ENCODE measurements around the gene MINAR2.

The MINAR2 gene, protein sequence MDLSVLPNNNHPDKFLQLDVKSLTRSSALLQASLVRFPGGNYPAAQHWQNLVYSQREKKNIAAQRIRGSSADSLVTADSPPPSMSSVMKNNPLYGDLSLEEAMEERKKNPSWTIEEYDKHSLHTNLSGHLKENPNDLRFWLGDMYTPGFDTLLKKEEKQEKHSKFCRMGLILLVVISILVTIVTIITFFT

DNA sequence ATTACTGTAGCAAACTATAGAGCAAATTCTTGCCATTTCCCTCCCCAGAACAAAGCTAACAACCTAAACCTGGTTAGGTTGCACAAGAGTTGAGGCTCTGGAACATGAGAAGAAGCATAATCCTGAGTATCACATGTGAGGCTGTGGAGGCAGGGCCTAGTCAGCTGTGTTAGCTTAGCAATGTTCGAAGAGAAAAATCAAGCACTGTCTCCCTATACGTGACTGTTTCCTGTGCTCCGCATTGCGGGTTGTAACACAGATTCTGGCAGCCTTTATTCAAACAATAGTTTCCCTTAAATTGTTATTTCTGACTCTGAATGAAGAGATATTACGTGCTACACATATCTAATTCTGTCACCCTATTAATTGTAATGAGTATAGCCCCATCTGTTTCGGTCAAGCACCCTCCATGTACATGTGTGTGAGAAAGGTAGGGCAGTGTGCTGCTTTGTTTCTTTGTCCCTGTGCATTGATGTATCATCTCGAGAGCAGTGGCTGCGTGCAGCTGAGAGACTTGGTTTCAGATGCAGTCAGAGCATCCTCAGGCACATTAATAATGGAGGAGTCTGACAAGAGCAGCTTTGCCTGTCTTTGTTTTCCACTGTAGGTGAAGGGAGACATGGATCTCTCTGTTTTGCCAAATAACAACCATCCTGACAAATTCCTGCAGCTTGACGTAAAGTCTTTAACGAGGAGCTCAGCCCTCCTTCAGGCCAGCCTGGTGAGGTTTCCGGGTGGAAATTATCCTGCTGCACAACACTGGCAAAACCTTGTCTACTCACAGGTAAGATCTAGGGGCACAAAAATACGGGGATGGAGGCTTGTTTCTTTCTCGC lies at the start of gene MINAR2:
MINAR2 (plus strand) TSS at position 523 of the 836 bp plus-strand sequence; CDS start at position 620, 97 bp downstream.
- no peak for DNase-seq (ENCODE audit: low read depth)

DNA sequence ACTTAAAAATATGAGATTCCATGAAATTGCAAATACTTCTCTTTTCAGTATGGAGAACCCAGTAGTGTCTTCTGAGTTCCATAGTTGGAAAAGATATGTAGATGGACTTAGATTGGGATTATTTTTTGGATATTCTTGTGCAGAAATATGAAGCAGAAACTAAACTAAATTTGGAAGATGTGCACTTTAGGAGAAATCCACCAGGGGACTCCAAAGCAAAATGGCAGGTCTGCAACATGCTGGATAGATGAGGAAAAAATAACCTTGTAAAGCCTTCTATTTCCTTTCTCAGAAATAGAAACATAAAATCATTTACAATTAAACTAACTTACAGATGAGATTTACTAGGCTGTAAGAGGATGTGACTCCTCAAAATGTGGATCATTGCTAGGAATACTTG lies 49.2 kb upstream of the MINAR2 start:
- DNase-seq (ENCODE audit: low read depth), result peak; percentile 6

DNA sequence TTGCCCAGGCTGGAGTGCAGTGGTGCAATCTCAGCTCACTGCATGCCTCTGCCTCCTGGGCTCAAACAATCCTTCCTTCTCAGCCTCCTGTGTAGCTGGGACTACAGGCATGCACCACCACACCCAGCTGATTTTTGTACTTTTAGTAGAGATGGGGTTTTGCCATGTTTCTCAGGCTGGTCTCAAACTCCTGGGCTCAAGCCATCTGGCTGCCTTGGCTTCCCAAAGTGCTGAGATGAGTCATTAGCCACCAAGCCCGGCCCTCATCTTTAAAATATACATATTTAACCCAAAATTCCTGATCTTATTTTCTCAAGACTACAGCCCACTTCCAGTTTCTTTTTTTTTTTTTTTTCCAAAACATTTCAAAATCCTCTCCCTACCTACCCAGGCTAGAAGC lies 31.7 kb upstream of the MINAR2 start:
- no peak for DNase-seq (ENCODE audit: low read depth)

DNA sequence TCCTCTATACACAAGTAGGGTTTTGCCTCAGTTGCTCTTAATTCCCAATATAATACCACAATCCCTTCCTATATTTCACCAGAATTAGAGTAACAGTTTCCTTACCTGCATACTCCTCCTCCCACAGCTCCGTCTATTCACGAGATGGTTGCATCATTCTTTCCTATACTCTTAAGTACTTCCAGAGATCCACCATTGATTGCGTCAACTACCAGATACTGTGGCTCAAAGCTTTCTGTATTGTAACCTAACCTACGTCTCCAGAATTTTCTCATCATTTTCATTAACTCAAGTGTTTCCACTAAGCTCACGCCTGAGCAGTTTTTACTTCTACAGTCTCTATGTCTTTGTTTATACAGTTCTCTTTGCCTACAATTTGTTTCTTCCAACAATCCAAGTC lies 31.2 kb upstream of the MINAR2 start:
- DNase-seq (ENCODE audit: low read depth), result no peak

DNA sequence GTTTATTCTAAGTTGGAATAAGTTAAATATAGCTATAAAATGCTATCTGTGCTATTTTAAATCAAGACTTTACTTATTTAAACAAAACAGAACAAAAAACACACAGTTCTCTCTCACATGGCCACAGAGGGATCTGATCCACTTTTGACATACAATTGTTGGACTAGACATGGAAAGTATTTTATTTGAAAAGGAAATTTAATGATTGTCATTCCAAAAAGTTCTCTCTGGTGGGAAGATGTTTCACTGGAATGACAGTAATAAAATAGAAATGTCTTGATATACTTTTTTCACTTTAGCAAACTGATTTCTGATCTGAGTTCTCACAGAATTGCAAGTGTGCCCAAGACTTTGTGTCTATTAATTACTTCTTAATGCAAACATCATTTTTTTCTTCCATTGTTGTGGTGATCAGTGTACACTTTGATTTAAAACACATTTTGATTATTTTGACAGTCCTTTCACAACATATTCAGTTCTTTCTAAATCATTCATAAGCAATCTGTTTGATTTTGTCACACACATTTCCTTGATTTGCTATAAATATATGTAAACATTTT lies 30.1 kb upstream of the MINAR2 start:
- no peak for DNase-seq (ENCODE audit: low read depth)

DNA sequence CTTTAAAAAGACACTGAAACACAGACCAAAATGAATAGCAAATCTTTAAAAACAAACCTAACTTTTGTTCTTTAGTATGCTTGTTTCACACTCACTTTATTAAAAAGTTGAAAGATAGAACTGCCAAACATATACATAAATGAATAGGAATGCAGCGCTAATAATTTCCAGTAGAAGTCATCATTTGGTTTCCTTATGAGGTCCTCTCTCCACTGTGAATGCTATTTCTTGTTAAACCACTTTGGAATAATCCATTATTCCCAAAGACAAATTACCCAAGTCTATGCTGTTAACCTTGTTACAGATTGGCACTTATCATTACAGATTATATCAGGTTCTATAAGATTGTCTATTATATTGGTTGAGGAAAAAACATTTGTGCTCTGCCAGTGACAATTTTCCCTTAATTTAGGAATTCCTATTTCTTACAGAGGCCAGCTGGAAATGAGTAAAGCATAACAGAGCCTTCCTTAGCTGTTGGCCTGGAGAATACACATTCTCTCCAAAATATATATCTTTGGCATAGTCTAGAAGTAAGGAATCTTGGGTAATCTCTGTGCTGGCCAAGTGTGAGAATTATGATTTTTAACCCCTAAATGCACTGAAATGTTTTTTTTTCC lies 29.3 kb upstream of the MINAR2 start:
- no peak for DNase-seq (ENCODE audit: low read depth)

DNA sequence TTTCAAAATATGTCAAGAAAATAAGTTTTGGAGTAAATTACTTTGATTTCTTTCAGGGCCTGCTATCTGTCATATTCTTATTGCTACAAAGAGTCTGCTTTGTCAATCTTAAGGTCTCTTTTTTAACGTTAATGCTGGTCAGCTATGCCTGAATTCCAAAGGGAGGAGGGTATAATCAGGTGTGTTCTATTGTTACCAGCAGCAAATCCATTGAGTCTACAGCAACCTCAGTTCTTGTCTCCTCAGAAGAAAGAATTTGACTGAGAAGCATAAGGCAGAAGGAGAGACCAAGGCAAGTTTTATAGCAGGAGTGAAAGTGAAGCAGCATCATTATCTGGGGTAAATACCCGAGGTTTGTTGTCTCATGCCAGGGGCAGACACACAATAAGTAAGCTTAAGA lies 23.7 kb upstream of the MINAR2 start:
- no peak for DNase-seq (ENCODE audit: low read depth)

DNA sequence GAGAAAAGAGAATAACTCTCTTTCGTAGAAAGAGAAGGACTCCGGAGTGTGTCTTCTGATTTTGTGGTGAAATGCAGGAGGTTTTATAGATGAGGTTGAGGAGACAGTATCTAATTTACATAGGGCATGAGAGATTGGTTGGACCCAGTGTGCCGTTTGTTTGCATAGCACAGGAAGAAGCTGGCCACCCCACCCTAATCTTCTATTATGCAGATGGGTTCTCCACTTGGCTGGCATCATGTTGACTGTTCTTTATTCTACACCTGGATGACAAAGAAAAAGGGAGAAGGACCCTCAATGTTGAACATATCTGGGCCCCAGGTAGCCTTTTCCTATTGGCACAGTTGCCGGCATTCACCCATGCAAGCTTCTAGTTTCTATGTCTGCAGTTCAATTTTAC lies 23.2 kb upstream of the MINAR2 start:
- no peak for DNase-seq (ENCODE audit: low read depth)

DNA sequence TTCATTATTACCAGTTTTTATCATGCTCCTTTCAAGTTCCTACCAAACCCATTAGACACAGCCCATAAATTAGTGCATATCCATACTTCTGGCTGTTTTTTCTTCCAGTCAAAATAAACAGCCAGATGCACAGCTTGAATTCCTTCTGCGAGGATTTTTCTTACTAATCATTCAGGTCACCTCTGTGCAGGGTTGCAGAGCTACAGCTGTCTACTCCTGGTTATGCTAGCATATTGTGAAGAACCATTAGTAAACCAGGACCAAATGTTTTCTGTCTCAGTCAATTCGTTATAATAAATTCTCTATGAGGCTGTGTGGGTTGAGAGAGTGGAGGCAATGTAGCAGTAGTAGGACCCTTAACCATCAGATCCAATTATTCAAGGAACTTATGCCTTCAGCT lies 8.1 kb upstream of the MINAR2 start:
- DNase-seq (ENCODE audit: low read depth), result no peak

DNA sequence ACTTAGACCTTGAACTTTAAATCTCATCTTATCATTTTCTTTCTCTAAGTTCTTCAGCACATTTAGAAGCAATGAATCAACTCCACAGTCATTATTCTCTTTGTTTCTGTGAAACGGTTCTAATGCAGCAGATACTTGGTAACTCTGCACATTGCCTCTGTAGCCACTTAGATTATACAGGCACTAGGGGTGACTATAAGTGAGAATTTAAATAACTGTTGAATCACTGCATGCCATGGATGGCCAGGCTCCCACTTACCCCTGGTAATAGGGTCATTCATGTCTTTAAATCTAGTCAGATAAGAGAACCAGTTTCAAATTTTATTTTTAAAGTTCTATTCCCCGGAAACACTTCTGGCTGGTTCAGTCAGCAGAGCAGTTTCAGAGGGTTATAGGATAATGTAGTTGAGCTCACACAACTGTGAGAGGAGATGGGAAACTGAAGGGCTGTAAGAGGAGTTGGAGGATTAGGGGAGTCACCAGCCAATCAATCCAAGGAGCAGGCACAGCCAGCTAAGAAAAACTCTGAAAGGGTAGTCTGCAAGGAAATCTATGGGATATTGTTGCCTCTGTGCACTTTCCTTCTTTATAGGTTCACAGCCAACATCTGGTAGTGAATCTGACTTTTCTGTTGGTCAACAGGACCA lies 4.2 kb upstream of the MINAR2 start:
- no peak for DNase-seq (ENCODE audit: low read depth)

DNA sequence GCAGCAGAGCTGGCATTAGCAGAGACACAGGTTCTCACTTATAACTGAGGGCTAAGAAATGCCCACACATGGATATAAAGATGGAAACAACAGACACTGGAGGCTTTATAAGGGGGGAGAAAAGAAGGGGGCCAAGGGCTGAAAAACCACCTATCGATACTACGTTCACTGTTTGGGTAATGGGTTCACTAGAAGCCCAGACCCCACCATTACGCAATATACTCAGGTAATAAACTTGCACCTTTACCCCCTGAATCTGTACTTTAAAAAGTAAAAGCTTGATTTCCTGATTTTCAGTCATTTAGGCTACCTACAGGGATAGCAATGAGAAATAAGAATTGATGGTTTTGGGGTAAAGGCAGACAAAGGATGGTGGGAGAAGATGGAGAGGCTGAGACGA lies 1.9 kb upstream of the MINAR2 start:
- DNase-seq (ENCODE audit: low read depth), result no peak

DNA sequence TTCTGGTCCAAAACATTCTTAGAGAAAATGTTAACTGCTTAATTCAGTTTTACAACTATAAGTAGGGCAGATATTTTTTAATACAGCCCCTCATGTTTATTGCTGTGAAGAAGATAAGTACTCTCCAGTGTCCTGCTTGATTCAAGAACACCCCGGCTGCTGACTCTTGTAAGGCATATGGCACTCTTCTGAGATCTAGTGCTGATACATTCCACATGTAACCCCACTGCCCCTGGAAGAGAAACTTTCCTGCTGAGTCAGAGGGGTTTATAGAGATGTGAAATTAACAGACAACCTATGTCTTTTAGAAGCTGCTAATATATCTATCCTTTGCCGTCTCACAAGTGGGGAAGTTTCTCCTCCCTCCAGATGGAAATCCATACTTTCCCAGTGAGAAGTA lies 1.0 kb upstream of the MINAR2 start:
- DNase-seq (ENCODE audit: low read depth), result peak; percentile 18

DNA sequence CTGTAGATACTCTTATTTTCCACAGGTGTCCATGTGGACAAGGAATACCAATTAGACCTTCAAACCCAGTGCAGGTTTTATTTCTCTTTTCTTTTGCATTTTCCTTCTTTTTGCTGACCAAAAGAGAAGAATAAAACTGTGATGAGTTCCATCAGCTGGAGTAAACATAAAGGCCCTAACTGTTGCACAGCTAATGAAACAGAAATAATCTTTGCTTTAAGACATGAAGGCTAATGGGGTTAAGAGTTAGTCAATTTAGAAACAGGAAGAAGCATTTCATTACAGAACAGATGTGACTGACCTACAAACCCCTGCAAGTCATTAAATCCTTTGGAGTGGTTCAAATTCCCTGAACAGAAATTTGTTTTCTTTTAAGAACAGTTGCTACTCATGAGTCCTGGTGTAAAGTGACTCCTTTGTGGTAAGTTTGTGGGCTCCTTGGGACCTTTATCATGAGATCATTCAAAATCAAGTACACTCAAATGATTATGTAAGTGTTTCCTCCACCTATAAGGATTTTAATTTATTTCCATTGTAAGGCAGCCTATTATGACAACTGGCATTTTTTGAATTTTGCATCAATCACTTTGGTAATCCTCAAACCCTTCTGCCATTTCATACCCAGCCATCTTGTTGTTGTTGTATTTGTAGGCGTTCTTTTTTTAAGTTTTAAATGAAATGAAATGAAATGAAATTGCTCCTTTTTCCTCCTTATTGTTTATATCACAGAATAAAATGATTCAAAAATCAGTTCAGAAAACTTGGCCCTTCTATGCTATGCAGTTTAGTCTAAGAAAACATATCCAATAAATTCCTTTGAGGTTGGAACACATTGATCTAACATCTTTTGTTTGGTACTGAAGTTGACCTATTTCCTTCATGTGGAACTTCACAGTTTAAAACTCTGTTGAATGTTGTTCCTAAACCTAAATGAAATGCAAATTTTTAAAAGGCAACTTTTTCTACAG lies 1.3 kb downstream of the MINAR2 start:
- DNase-seq (ENCODE audit: low read depth), result no peak

DNA sequence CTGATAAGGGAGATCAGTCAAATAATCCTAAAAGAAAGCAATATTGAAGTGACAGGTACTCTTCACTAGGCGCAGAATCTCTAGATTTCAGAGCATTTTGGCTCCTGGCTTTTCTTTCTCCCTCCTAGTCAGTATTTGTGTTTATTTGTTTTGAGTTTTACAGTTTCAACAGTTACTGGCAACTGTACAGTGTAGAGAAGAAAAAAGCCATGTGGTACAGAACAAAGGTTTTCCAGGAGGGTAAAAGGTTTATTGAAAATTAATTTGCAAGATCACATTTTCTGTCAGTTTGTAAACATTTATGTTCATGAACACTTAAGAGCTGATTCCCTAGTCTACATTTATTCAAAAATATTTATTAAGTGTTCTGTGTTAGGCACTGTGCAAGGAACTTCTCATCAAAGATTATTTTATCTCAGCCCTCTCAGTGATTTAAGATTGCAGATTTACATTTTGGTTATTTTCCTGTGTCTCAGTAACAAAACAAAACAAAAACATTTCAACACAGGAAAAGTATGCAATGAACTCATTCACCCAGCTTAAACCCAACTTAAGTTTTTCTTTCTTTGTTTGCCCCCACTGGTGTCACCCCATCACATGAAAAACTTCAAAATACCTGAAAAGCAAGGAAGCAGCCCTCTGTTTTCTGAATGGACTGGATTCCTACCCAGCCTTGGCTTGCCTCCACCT lies 12.9 kb downstream of the MINAR2 start:
- DNase-seq (ENCODE audit: low read depth), result no peak

DNA sequence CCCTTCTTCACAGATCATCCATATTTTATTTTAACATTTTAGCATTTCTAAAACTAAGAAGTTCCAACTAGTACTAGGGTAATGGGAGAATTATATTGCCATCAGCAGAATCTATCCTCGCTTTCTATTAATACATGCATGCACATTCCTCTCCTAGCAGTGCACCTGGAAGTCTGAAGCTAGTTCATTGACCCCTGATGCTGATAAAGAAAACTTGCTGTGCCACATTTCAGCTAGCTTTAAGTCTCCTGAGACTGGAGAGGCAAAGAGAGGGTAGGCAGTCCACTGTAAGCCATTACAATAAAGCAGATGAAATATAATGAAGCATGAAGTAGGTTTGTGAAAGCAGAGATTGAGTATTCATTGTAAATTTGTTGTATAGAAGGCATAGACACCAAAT lies 15.8 kb downstream of the MINAR2 start:
- no peak for DNase-seq (ENCODE audit: low read depth)

DNA sequence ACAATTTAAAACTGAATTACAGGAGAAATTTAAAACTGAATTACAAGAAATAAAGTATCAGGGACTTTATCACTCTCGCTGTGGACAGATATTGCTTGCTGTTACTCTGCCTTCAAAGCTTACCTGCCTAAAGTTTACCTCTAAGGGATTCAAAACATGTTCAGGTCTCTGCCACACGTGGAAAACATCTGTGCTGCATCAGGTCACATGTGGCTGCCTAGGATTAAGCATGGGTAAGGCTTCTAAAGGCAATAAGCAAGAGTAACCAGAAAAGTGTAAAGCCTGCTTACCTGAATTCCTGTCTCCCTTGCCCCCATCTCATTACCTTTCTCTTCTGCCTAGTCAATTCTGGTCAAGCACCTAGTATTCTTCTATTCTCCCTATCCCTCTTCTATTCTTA lies 18.9 kb downstream of the MINAR2 start:
- DNase-seq (ENCODE audit: low read depth), result no peak

DNA sequence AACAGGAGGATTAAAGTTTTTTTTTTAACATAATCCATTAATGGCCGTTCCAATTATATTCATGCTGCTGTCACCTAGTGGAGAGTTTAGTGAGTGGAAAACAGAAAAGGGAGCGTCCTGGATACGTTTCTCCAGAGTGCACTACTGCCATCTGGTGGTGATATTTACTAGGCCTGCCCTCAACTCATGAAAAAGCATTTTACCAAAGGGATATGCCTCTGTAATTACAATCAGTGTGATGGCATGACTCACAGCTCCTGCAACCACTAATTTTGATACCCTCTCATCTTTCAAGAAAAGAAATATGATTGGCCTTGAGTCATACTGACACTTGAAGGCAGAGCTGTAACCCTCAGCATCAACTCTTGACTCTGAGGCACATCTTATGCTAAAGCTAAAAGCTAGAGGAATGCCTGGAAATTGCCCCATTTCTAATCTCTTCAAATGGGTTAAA lies 20.1 kb downstream of the MINAR2 start:
- DNase-seq (ENCODE audit: low read depth), result peak; percentile 84

DNA sequence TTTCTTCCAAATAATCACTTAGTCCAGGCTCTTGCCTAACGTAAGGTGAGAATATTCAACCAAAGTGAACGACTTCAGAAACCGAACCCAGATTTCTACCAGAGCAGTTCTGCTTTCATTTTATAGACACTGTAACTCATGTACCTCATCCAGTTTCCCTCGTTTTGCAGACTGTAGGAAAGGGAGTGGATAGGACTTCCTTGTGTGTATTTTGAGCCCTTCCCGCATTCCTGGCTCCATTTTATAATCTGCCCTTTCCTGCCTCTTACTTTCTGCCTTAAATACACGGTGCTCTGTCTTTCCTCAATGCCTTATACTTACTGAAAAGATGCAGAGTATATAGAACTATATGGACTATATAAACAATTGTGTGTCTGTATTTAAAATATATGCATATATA lies 20.8 kb downstream of the MINAR2 start:
- DNase-seq (ENCODE audit: low read depth), result no peak

DNA sequence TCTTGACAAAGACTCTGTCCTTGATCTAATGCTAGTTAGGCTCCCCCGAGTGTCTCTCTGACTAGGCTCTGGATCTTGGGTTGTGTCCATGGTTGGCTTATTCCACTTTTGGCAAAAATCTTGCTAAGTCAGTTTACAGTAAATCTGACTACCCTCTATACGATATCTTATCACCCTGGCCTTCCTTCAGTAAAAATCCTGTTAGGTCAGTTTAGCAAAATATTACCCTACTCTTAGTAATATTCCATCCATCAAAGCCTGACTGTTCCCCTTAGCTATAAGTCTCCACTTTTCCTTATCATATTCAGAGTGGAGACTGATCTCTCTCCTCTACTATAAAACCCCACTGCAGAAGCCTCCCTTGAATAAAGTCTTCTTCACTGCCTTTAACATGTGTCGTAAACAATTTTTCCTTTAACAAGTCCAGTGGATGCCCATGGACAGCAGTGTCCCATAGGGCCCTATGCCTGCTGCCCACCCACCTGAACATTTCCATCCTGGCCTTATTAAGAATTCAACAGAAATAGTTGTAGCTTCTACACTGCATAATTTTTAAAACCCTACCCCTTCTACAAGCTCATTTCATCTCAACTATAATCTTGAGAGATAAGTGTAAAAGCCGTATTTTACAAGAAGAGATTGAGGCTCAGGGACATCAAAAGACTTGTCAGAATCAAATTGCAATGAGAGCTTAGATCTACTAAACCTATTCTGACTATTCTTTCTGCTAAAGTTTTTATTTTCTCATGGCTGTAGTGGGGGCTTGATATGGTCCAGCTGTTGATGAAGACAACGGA lies 22.3 kb downstream of the MINAR2 start:
- DNase-seq (ENCODE audit: low read depth), result no peak

Data from iris pigment epithelial cell (primary cell).